Left renal cortex interstitium (tissue), 4 donors: ENCODE results near the gene ACOD1. TPM values are rescaled to one million over a fixed set of nuclear protein-coding genes. Genes with fewer than 3 reads are reported as not detected.
"Not testable (repeated sequence)": the region's sequence is repeated elsewhere in the genome, so short reads cannot be mapped to it uniquely, and the experiment has no call there.

Experiments
- DNase-seq, 4 donors: peaks; one replicate each; pipeline ENCODE4 v3.0.0-alpha.2; 2013; ENCODE audit warnings: low read depth in 4 of 4, low spot score in 2 of 4, missing footprints in 1 of 4
- polyA plus RNA-seq, 4 donors: library from polyadenylated mRNA; unstranded; fragments of 120-200 nt; gene quantifications; one replicate each; pipeline ENCODE4 v1.2.1, GENCODE V29; 2013; ENCODE audit not compliant: insufficient read length in 4 of 4

The ACOD1 gene
- polyA plus RNA-seq, 4 donors, result not detected

GRCh38 chr13:76950101-76950500 is 1.8 kb downstream of the ACOD1 start:
- DNase-seq, result no peak

DNA sequence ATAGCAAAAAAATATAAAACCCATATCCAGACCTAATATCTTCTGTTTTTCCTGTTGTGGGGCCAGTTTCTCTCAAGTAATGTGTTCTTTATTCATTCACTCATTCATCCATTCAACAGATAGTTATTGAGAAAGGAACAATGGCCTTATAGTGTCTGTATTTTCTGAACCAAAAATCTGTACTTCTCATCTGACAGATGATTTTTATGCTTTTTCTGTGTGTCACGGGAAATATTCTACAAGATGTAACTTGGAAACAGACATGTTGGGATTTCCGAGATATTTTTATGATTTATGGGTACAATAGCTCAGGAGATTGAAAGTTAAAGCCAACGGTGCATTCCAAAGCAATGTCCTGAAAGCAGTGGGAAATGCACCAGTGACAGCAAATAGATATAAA is 5.7 kb downstream of the ACOD1 start:
- no peak for DNase-seq

DNA sequence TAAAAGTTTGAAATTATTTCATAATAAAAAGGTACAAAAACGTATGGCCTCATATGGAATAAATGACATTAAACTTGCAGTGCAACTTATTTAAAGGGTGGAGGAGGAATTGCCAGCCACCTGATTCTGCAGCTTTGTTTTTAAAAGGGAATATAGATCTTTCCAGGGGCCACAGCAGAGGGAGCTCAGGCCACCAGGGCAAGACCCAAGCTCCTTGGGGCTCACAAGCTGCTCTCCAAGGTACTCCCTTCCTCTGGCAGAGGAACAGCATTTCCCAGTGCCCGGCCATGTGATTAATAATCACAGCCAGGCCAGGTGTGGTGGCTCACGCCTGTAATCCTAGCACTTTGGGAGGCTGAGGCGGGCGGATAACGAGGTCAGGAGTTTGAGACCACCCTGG is 6.2 kb downstream of the ACOD1 start:
- no peak for DNase-seq

DNA sequence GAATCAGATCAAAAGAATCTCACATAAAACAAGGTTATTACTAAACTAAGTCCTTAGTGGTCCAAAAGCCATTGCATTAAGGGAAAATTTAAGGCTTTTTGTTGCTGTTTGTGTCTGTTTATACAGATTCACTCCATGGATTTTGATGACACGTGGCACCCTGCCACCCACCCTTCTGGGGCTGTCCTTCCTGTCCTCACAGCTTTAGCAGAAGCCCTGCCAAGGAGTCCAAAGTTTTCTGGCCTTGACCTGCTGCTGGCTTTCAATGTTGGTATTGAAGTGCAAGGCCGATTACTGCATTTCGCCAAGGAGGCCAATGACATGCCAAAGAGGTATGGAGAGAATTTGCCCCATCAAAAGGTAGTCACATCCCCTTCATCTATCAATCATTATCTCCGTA is 6.9 kb downstream of the ACOD1 start:
- DNase-seq, result no peak

- no peak for DNase-seq
These were observed 7.3 kb downstream of the ACOD1 start for GRCh38 chr13:76955661-76956060.

DNA sequence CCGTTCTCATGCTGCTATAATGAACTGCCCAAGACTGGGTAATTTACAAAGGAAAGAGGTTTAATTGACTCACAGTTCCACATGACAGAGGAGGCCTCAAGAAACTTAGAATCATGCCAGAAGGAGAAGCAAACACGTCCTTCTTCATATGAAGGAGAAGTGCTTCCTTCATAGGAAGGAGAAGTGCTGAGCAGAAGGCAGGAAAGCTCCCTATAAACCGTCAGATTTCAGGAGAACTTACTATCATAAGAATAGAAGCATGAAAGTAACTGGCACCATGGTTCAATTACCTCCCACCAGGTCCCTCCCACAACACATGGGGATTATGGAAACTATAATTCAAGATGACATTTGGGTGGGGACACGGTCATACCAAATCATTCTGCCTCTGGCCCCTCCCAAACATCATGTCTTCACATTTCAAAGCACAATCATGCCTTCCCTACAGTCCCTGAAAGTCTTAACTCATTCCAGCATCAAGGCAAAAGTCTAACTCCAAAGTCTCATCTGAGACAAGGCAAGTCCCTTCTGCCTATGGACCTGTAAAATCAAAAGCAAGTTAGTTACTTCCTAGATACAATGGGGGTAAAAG is 10.6 kb downstream of the ACOD1 start:
- DNase-seq, result no peak

GRCh38 chr13:76959734-76960133 is 11.4 kb downstream of the ACOD1 start:
- DNase-seq, result not testable (repeated sequence)

DNA sequence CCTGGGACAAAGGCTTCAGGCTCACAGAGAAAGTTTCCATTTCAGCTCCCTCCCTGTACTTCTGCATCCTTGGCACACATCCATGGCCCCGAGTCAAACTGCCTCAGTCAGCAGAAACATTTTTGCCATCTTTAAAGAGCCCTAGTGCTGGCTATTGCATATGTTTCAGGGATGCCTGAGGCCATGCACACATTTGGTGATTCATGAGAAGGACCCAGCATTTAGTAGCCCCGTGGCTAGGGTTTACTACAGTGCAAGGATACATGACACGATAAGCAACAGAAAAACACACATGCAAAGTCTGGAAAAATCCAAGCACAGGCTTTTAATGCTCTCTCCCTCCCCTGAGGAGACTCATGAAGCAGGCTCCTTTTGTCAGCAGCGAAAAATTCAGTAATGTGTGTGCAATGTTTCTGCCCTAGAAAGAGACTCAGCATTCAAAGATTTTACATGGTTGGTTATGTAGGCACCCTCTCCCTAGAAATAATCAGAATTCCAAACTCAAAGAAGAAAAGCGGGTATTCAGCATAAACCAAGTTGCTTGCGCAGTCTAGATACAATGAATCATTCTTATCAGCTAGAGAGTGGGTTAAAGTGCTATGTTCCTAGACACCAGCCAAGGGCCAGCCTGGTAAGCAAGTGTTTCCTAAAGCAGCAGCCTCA is 17.6 kb downstream of the ACOD1 start:
- DNase-seq, result peak in 1 of 4 donors; percentile 24

DNA sequence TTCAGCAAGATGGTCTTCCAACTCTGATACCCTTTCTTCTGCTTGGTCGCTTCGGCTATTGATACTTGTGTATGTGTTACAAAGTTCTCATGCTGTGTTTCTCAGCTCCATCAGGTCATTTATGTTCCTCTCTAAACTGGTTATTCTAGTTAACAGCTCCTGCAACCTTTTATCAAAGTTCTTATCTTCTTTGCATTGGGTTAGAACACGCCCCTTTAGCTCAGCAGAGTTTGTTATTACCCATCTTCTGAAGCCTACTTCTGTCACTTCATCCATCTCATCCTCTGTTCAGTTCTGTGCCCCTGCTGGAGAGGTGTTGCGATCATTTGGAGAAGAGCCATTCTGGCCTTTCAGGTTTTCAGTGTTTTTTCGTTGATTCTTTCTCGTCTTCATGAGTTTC is 18.7 kb downstream of the ACOD1 start:
- DNase-seq, result no peak

- DNase-seq, result no peak
These were observed 19.7 kb downstream of the ACOD1 start for GRCh38 chr13:76968041-76968440.

GRCh38 chr13:76969488-76970365 is 21.4 kb downstream of the ACOD1 start:
- DNase-seq, result no peak

DNA sequence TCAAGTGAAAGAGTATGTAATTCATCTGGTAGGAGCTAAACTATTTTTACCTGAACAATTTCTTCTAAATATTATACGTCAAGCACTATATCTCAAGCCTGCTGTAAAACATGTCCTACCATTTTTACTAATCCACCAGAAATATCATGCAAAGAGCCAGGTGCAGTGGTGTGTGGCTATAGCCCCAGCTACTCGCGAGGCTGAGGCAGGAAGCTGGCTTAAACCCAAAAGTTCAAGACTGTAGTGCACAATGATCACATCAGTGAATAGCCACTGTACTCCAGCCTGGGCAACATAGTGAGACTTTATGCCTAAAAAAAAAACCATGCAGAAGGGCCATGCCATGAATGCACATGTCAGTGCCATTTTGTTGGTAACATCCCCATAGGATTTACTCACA is 22.9 kb downstream of the ACOD1 start:
- DNase-seq, result no peak

DNA sequence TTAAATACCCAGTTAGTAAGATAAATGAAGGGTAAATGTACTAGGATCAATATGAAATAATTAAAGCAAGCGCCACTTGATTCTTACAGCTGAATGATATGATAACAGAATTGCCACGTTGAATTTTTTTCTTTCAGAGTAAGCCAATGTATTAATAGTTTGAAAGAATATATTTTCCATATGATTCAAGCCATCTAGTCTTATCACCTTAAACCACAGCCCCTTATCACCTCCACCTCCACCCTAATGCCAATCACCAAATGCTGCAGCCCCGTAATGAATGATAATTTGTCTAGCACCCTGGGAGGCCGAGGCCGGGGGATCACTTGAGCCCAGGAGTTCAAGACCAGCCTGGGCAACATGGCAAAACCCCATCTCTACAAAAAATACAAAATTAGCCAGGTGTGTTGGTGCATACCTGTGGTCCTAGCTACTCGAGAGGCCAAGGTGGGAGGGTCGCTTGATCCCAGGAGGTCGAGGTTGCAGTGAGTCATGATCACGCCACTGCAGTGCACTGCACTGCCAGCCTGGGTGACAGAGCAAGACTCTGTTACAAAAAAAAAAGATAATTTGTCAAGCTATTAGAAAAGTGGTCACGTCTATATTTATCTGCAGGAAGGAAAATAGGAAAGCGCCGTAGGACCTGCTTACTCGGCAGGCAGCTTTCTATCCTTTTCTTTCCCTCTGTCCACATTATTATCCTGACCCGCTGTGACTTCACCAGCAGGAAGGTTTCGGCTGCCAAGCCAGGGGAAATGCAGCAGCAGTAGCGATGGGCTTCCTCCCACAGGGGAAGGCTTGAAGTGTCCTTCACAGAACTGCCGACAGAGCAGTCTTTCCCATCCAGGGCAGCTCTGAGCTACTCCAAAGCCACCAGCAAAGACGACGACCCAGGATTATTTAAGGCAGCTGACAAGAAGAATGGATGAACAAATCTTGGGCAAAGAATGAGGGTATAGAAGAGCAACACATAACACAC is 23.8 kb downstream of the ACOD1 start:
- no peak for DNase-seq

DNA sequence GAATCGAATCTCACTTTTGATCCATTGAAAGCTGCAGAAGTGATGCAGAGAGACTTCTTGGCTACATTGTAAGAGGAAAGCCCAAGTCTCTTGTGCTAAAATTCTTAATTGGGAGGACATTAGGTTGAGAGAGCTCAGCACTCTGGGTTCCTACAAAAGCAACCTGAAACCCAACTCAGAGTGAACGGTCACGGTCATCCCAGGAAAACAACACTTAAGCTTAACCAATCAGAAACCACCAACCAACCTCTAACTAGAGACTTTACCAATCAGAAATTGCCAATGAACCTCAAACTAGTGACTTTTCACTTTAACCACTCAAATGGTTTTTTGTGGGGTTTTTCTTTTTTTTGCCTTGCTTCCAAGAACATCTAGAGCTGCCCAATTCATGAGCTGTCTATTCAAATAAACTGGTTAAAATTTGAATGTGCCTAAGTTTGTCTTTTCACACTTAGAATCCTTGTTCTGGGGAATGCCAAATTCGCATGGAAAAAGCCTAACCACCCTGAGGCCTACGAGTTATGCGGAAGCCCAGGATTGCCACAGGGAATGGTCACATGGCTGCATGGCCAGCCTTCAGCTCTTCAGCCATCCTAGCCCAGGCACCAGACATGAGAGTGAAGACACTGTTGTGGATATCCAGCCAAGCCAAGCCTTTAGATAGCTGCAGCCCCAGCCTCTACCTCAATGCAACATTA is 25.8 kb downstream of the ACOD1 start:
- DNase-seq, result no peak

DNA sequence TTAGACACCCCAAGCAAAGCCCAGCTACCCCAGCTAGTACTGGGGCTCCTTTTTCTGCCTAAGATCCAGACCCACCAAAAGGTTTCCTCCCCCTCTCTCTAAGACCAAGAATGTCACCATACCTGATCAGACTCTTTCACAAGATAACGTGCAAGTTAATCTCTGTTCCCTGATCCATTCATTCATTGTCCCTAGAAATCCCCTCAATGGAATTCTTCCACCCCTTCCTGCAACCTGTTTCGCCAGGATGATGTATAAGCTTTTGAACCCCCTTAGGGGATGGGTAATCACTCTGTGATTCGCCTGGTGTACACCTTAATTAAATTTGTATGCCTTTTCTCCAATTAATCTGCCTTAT is 26.3 kb downstream of the ACOD1 start:
- no peak for DNase-seq

GRCh38 chr13:76975863-76976262 is 27.6 kb downstream of the ACOD1 start:
- DNase-seq, result no peak

DNA sequence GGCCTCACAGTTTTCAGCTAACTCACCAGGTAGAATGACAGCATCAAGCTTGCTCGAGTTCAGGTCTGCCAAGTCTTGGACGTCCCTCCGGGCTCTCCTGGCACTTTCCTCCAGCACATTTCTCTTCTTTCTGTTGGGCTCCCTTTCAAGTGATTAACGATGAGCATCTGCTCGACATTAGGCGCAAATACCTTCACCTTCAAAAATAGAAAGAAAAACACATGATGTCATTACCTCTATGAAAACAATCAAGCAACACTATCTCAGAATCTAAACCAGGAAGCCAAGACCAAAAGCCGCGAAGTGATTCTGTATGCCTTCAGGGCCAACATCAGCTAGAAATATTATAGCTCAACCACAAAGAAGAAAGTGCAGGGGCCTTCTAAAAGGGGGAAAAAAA is 28.2 kb downstream of the ACOD1 start:
- DNase-seq, result no peak

DNA sequence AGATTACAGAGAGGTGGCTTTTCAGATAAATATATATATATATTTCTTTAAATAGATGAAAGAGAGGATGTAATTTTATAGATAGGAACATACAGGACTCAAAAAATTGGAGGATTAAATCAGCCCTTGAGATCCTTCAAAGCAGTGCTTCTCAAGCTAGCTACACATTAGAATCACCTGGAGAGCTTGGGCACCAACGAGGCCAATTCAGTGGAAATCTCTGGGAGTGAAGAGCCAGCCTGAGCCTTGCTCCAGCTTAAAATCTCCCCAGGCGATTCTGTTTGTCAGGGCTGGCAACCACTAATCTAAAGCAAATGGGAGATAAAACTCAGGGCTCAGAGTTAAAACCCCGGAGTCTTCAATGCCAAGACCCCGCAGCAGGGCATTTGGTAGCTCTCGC is 28.6 kb downstream of the ACOD1 start:
- DNase-seq, result no peak

DNA sequence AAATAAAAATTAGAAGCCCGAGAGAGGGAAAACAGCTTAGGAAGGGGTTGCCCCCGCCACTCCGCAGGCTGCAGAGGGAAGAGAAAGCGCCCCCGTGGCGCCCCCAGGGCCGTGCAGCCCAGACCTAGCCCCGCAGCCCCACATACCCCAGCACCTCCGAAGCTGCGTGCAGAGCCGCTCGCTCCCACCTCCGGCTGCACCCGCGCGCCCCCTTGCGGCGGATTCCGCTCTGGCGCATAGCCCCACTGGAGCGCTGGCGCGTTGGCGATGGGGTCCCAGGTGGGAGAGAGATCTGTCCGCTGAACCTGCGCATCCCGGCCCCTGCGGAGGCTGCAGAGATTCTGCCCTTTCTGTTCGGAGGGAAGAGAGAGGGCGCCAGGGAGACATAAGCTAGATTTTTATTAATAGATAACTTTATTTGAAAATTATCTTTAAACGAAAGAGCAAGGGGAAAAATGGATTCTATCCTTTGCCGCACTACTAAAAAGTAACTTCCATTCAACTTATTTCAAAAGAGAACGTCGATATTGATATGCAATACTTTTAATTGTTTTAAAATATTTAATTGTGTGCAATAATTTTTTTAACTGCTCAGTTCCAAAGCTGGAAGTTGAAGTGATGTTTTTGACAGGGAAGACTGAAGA is 31.9 kb downstream of the ACOD1 start:
- peak in 2 of 4 donors; percentile 42 to 54 for DNase-seq

- DNase-seq, result no peak
These were observed 33.8 kb downstream of the ACOD1 start for GRCh38 chr13:76982061-76982460.
